HG03520 (cell line): ENCODE measurements around the gene ATG13.
A peak's percentile ranks its signal among the peaks of the same experiment; 100 is the strongest.
"Not testable (repeated sequence)": the region's sequence is repeated elsewhere in the genome, so short reads cannot be mapped to it uniquely, and the experiment has no call there.

ENCODE experiments used
- ATAC-seq: cut with Tn5 transposase; IDR thresholded peaks from one replicate; pipeline ENCODE4 v1.9.1; 2021; ENCODE audit warnings: mild to moderate bottlenecking, moderate library complexity; ENCODE audit not compliant: unreplicated experiment

ATG13 gene

DNA sequence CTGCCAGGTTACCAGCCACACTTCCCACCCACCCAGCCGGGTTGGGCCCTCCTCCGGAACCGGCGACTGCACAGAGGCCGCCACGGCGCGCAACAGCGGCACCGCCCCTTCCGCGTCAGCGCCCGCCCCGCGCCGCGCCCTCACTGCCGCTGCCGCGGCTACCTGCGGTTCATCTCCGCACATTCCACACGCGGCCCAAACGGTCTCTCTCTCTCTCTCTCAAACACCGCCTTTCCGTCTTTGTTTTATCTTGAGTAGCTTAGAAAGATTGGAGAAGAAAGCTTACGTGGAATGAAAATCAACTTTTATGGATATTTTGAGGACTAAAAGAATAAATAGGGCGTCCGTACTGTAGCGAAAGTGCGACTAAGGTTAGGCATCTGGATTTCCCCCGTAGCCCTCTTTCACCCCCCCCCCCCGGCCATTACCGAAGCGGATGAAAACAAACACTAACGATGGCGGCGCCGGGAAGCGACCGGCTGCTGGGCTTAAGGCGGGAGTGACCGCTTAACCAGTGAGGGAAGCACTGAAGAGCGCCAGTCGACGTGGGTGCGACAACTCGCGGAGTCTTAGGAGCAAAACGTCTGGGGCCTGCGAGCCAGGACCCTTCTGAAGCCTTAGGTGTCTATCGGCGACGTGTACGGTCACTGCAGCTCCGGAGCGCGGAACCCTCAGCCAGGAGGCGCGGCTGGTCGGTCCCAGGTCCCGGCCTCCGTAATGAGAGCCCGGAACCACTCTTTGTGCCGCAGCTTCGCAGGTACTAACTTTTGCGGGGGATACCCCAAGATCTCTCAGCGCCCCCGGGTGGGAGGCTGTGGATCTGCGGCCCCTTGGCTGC is at the start of gene ATG13, which contains the start of gene HARBI1:
Gene ATG13 (plus strand): TSS at position 420 of the 838 bp plus-strand sequence. CDS start 26,739 bp downstream, outside the sequence.
Gene HARBI1 (minus strand): TSS at position 94 of the 838 bp plus-strand sequence. CDS start 990 bp downstream, outside the sequence.
- peak; percentile 89 for ATAC-seq

- ATAC-seq: no peak
Observed at GRCh38 chr11:46570790-46571398, 46.5 kb upstream of the ATG13 start.

DNA sequence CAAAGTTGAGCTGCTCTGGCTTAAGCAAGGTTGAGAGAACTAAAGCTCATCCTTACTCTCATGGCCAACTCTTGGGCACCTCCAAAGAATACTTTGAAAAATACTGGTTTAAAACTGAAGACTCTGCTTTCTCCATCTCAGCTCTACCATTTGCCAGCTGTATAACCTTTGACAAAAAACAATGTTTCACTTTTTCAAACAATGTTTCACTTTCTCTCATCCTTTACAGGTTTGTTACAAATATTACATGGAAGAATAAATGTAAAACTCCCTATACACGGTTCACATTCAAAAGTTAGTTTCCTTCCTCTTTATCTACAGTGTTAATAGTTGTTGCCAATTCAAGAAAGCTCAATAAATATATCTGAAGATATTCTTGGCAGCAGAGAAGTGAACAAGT is 42.7 kb upstream of the ATG13 start:
- ATAC-seq: no peak

- ATAC-seq: no peak
Observed at GRCh38 chr11:46577058-46577457, 40.3 kb upstream of the ATG13 start.

- ATAC-seq: no peak
Observed at GRCh38 chr11:46582588-46582987, 34.8 kb upstream of the ATG13 start.

GRCh38 chr11:46583513-46583912 is 33.8 kb upstream of the ATG13 start:
- ATAC-seq: not testable (repeated sequence)

DNA sequence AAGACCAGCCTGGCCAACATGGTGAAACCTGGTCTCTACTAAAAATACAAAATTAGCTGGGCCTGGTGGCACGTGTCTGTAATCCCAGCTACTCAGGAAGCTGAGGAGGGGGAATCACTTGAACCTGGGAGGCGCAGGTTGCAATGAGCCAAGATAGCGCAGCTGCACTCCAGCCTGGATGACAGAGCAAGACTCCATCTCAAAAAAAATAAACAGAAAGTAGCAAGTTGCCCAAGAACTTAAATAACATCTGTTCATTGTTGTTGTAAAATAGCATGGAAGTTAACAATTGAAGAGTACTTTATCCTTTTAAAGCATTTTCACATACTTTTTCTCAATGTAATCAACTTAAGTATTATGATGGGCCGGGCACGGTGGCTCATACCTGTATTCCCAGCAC is 29.2 kb upstream of the ATG13 start:
- ATAC-seq: no peak

GRCh38 chr11:46588915-46589314 is 28.4 kb upstream of the ATG13 start:
- no peak for ATAC-seq

DNA sequence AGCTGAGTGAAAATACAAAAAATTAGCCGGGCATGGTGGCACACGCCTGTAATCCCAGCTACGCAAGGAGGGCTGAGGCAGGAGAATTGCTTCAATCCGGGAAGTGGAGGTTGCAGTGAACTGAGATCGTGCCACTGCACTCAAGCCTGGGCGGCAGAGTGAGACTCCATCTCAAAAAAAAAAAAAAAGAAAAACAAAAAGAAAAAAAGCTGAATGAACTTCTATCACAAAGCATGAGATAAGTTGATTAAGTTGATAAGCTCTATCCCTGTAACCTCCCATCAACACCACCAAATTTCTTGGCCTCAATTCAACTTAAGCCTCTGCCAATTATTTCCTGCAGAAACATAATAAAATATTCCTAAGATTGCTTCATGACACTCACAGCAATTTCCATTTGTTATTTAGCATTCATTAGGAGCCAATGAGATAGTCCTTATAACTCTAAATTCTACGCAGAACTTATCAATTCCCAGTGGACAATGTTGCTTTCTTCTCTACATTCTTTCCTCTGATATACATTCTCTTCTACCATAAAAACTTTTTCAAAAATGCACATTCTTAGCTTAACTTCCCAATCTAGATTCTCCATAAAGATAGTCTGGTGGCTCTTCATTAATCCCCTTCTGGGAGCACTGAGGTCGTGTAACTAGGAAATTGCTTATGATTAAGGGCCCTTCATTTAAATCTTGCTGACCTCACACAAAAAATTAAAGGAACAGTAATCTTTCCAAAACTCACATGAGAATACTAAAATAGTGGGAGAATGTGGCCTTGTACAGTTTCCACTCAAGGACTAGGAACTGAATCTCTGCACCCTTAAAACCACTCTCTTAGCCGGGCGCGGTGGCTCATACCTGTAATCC is 26.4 kb upstream of the ATG13 start:
- no peak for ATAC-seq

- peak; percentile 76 for ATAC-seq
Observed at GRCh38 chr11:46593550-46594373, 23.6 kb upstream of the ATG13 start, which contains the start of gene AMBRA1. Gene AMBRA1, minus strand, starts transcription at chr11:46594023. Its CDS starts 45,643 bp downstream, at chr11:46548380.

- ATAC-seq: no peak
Observed at GRCh38 chr11:46594374-46594700, 23.0 kb upstream of the ATG13 start.

GRCh38 chr11:46594785-46595184 is 22.6 kb upstream of the ATG13 start:
- no peak for ATAC-seq

- no peak for ATAC-seq
Observed at GRCh38 chr11:46597155-46597554, 20.2 kb upstream of the ATG13 start.

DNA sequence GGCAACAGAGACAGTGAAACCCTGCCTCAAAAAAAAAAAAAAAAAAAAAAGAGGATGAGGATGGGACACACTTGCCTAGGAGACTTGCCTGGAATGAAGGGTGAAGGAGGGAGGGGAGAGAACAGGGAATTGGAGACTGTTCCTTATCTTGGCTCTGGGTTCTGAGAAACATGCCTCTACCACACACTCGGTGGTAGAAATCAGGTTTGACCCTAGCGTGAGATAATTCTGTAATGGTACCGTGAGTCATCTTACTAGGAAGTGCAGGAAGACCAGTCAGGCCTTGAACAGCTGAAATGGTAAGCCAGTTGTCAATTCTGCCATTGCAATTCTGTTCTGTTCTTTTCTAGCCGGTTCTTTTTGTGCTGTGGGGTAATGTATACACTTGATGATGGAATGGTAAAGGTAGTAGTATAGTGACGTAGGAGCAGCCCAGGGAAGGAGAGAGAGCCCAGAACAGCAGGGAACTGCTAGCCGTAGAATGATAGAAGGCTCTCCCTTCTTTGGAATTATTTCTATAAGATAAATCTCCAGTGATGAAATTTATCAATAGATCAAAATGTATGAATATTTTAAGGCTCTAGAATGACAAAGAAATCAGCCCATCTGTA is 19.6 kb upstream of the ATG13 start:
- no peak for ATAC-seq

GRCh38 chr11:46599340-46600193 is 17.8 kb upstream of the ATG13 start:
- no peak for ATAC-seq

DNA sequence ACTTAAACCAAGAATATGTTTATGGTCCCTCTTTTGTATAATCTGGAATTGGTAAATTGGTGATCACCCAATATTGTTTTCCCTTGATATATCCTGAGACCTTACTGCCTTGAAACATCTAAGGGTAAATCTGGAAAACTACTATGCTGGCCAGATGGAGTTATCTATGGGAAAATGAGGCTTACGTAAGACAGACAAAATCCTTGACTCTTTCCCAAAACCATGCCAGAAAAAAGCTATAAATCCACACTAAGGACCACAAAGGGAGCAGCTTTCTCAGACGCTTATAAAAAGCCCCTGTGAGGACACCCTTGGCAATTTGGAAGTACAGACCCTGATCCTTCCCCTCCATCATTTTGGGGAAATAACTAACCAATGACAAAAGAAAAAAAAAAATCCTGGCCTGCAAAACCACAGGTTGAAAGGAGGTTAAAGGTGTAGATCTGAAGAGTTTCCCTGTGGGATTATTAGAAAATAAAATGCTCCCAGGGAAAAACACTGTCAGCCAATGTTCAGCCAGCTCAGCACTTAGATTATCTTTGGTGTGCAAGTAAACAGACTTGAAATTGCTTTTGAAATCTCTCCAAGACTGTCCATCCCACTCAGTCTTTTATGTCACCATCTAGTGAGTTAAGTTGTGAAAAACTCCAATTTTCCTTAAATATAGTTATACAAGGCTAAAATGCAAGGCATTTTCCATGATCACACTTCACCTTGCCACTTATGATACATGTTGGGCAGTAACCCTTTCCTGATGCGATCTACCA is 17.0 kb upstream of the ATG13 start:
- no peak for ATAC-seq

DNA sequence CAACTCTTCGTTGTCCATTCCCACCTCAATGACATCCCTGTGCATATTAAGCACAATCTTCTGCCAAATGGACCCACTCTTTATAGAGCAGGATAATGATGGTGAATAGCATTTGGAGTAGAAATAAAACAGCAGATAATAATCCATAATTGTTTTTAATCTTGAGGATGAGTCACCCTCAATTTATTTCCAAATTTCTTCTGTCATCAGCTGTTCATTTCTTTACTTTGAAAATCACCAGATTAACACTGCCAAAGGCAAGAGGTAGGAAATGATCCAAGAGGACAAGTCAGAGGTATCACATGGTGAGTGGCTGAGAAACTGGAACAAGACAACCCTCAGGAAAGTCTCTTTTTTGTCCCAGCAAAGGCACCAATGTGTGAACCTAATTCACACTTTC is 16.2 kb upstream of the ATG13 start:
- ATAC-seq: no peak

GRCh38 chr11:46603704-46604308 is 13.5 kb upstream of the ATG13 start:
- no peak for ATAC-seq
